CD14-positive monocyte (primary cell): ENCODE data around the gene NDST3. TPM values are rescaled to one million over a fixed set of nuclear protein-coding genes. Genes with fewer than 3 reads are reported as not detected.

Source experiments
- DNase-seq, 3 donors: peaks; one replicate each; pipeline ENCODE4 v3.0.0-alpha.2; 2011 to 2022
- H2AFZ ChIP-seq: 2 replicates; pipeline ENCODE4 v1.6.0; 2012; ENCODE audit warnings: mild to moderate bottlenecking, low read depth, low read length, inconsistent platforms; ENCODE audit not compliant: insufficient read depth, poor library complexity, severe bottlenecking
- H3K27ac ChIP-seq, 2 donors: 1 replicate in 1 of 2; 2 replicates in 1 of 2; pipeline ENCODE4 v1.5.1; 2012 to 2013; ENCODE audit warnings: low read length in 2 of 2, control low read depth in 1 of 2, inconsistent platforms in 1 of 2, low read depth in 1 of 2, mild to moderate bottlenecking in 1 of 2
- H3K27me3 ChIP-seq, 2 donors: one replicate each; pipeline versions ENCODE4 v1.6.0 to v1.6.1; 2011 to 2013; ENCODE audit warnings: low read length in 2 of 2; ENCODE audit not compliant: control insufficient read depth in 2 of 2, insufficient read depth in 2 of 2
- H3K36me3 ChIP-seq, 2 donors: replicated peaks in 1 of 2; 1 replicate in 1 of 2; 2 replicates in 1 of 2; pipeline versions ENCODE4 v1.5.1 to v1.6.1; 2012 to 2013; ENCODE audit warnings: low read length in 2 of 2, control low read depth in 1 of 2, inconsistent platforms in 1 of 2, mild to moderate bottlenecking in 1 of 2; ENCODE audit not compliant: insufficient read depth in 2 of 2, control insufficient read depth in 1 of 2
- H3K4me1 ChIP-seq, 2 donors: 1 replicate in 1 of 2; 2 replicates in 1 of 2; pipeline versions ENCODE4 v1.5.1 to v1.6.1; 2012 to 2013; ENCODE audit warnings: low read length in 2 of 2, control low read depth in 1 of 2, inconsistent platforms in 1 of 2, mild to moderate bottlenecking in 1 of 2, moderate library complexity in 1 of 2; ENCODE audit not compliant: insufficient read depth in 2 of 2, control insufficient read depth in 1 of 2
- H3K4me2 ChIP-seq: replicated peaks from 2 replicates; pipeline ENCODE3; 2012; ENCODE audit warnings: low read length, moderate library complexity, mild to moderate bottlenecking; ENCODE audit not compliant: poor library complexity, severe bottlenecking; ENCODE audit errors: extremely low read depth
- H3K4me3 ChIP-seq, 3 experiments: fragments of 200-600 bp in 1 of 3; sonication (generic) in 1 of 3; replicated peaks in 1 of 3; 1 replicate in 2 of 3; 2 replicates in 1 of 3; pipeline ENCODE4 v1.5.1; 2011 to 2013; ENCODE audit warnings: low read length in 3 of 3, mild to moderate bottlenecking in 3 of 3, control low read depth in 2 of 3, low read depth in 2 of 3, inconsistent platforms in 1 of 3, moderate library complexity in 1 of 3
- H3K79me2 ChIP-seq: 2 replicates; pipeline ENCODE4 v1.6.0; 2012; ENCODE audit warnings: mild to moderate bottlenecking, control low read depth, inconsistent platforms, low read length, moderate library complexity; ENCODE audit not compliant: insufficient read depth
- H3K9ac ChIP-seq: 2 replicates; pipeline ENCODE4 v1.6.0; 2017; ENCODE audit warnings: low read length, mild to moderate bottlenecking; ENCODE audit not compliant: insufficient read depth, poor library complexity, severe bottlenecking
- H3K9me3 ChIP-seq, 2 donors: replicated peaks in 1 of 2; 1 replicate in 1 of 2; 2 replicates in 1 of 2; pipeline versions ENCODE4 v1.5.1 to v1.6.1; 2012 to 2013; ENCODE audit warnings: low read length in 2 of 2, control low read depth in 1 of 2; ENCODE audit not compliant: control insufficient read depth in 1 of 2, insufficient read depth in 1 of 2
- H4K20me1 ChIP-seq: 2 replicates; pipeline ENCODE4 v1.6.0; 2012; ENCODE audit warnings: mild to moderate bottlenecking, low read length, control low read depth, moderate library complexity; ENCODE audit not compliant: insufficient read depth
- H3K27ac Mint-ChIP-seq, 7 donors: one replicate each; pipeline ENCODE4 v1.8.0; 2020; ENCODE audit warnings: mild to moderate bottlenecking in 7 of 7, mixed read lengths in 7 of 7, moderate library complexity in 6 of 7, inconsistent platforms in 2 of 7
- H3K27me3 Mint-ChIP-seq, 3 donors: one replicate each; pipeline ENCODE4 v1.8.0; 2021 to 2022; ENCODE audit warnings: low read depth in 3 of 3, mild to moderate bottlenecking in 3 of 3, mixed read lengths in 3 of 3, moderate library complexity in 3 of 3, inconsistent platforms in 1 of 3
- H3K36me3 Mint-ChIP-seq, 2 donors: one replicate each; pipeline ENCODE4 v1.8.0; 2020; ENCODE audit warnings: mixed read lengths in 2 of 2, inconsistent platforms in 1 of 2, mild to moderate bottlenecking in 1 of 2
- H3K4me1 Mint-ChIP-seq: one replicate; pipeline ENCODE4 v1.8.0; 2020; ENCODE audit warnings: mild to moderate bottlenecking, mixed read lengths
- H3K4me3 Mint-ChIP-seq, 2 donors: one replicate each; pipeline ENCODE4 v1.8.0; 2020; ENCODE audit warnings: mild to moderate bottlenecking in 2 of 2, mixed read lengths in 2 of 2, moderate library complexity in 1 of 2
- H3K9me3 Mint-ChIP-seq, 7 donors: one replicate each; pipeline ENCODE4 v1.8.0; 2020 to 2022; ENCODE audit warnings: mixed read lengths in 7 of 7, mild to moderate bottlenecking in 6 of 7, moderate library complexity in 6 of 7, inconsistent platforms in 2 of 7
- CTCF ChIP-seq: fragments of 200-600 bp; IDR thresholded peaks from one replicate; pipeline ENCODE4 v1.8.0; 2022; ENCODE audit warnings: antibody characterized with exemption, mild to moderate bottlenecking
- WGBS: methylation state at CpG from one replicate; pipeline ENCODE4 v1.1.5; 2013; ENCODE audit warnings: missing lambda C conversion rate; ENCODE audit not compliant: insufficient coverage; 5-methylcytosine and 5-hydroxymethylcytosine counted together
- intact Hi-C, 2 donors: fragments of 100-400 bp; cut with micrococcal nuclease; formaldehyde crosslinking; loops; one replicate each; pipeline versions ENCODE4 v1.15.0 to v1.15.1; 2023
- polyA plus RNA-seq, 3 donors: library from polyadenylated mRNA; depleted of rRNA in 1 of 3; unstranded in 2 of 3; stranded (reverse) in 1 of 3; fragments of 300-500 nt in 2 of 3; fragments of >200 nt in 1 of 3; fragmentation: Illumina TruSeq in 2 of 3; gene quantifications; 1 replicate in 2 of 3; 2 replicates in 1 of 3; pipeline ENCODE4 v1.2.3, GENCODE V29; 2012 to 2021

NDST3 gene
- polyA plus RNA-seq, 3 donors: not detected

DNA sequence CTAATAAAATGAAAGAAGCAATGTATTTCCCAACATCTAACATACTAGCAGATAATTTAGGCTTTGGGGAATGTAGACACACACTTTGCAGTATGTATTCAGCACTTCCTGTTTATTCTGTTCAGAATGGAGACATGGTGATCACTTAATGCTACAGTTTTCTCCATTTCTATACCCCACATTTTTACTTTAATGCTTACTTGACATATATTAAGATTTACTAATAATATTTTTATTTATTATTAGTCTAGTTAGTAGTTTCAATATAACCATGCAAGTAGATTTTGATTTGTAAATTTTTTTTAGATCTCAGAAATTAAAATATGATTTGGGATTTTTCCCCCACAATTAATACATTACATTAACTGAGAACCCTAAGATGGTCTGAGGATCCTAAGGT is 220.1 kb downstream of the NDST3 start:
- intact Hi-C loops: no loop called here
- Mint-ChIP-seq H3K27me3 (peaks cover 0 to 4% (median 3%) of the 10 kb centered on the region in 3 donors), H3K9me3 (peaks cover 0 to 4% (median 2%) of the 10 kb centered on the region in 7 donors), H3K36me3 (no peaks in the 10 kb centered on the region), H3K4me3 (no peak overlapping the region), H3K4me1 (no peaks in the 10 kb centered on the region), H3K27ac (no peak overlapping the region)
- Histone ChIP-seq H3K4me2 (no peak overlapping the region), H3K9me3 (no peaks in the 10 kb centered on the region), H3K36me3 (no peaks in the 10 kb centered on the region), H3K4me3 (no peak overlapping the region), H3K79me2 (no peaks in the 10 kb centered on the region), H4K20me1 (no peaks in the 10 kb centered on the region), H3K27ac (no peak overlapping the region), H3K4me1 (no peaks in the 10 kb centered on the region), H2AFZ (no peak overlapping the region), H3K9ac (no peak overlapping the region), H3K27me3 (no peaks in the 10 kb centered on the region)
- TF ChIP-seq CTCF: no peak
- no peak for DNase-seq

GRCh38 chr4:118259111-118259510 is 224.8 kb downstream of the NDST3 start:
- intact Hi-C loops: no loop called here
- no peak for DNase-seq
- Mint-ChIP-seq H3K4me1 (no peaks in the 10 kb centered on the region), H3K9me3 (peaks cover 0 to 4% (median 0%) of the 10 kb centered on the region in 7 donors), H3K27ac (no peak overlapping the region), H3K27me3 (peaks cover 0 to 4% (median 1%) of the 10 kb centered on the region in 3 donors), H3K36me3 (no peaks in the 10 kb centered on the region), H3K4me3 (no peak overlapping the region)
- no peaks in the 10 kb centered on the region for H3K36me3 ChIP-seq
- H3K9me3 ChIP-seq: no peaks in the 10 kb centered on the region
- no peaks in the 10 kb centered on the region for H4K20me1 ChIP-seq
- no peak for TF ChIP-seq CTCF
- no peak overlapping the region for H2AFZ ChIP-seq
- no peak overlapping the region for H3K4me2 ChIP-seq
- H3K9ac ChIP-seq: no peak overlapping the region
- H3K27ac ChIP-seq: no peak overlapping the region
- WGBS: 100% methylated on average over 3 of the region's 3 CpGs
- H3K4me3 ChIP-seq: no peak overlapping the region
- H3K79me2 ChIP-seq: no peaks in the 10 kb centered on the region
- H3K27me3 ChIP-seq: peaks cover 0 to 1% of the 10 kb centered on the region in 2 donors
- no peaks in the 10 kb centered on the region for H3K4me1 ChIP-seq
